ENCODE data around the gene DNAJC7. TPM values are rescaled to one million over a fixed set of nuclear protein-coding genes. Genes with fewer than 3 reads are reported as not detected.

Gene DNAJC7
- total RNA-seq, 1 donor from 2014 or later = 103 TPM

- intact Hi-C loops (cut with micrococcal nuclease) = no loop called here
These were observed 25.5 kb upstream of the DNAJC7 start for GRCh38 chr17:42042598-42043319.

GRCh38 chr17:42041619-42042018, 24.4 kb upstream of the DNAJC7 start:
- intact Hi-C loops (cut with micrococcal nuclease) = no loop called here

GRCh38 chr17:42040818-42041217, 23.6 kb upstream of the DNAJC7 start:
- intact Hi-C loops (cut with micrococcal nuclease) = no loop called here

GRCh38 chr17:42039794-42040763, 22.8 kb upstream of the DNAJC7 start:
- intact Hi-C loops (cut with micrococcal nuclease) = no loop called here

GRCh38 chr17:42038221-42038973, 21.2 kb upstream of the DNAJC7 start:
- intact Hi-C loops (cut with micrococcal nuclease) = no loop called here

GRCh38 chr17:42034059-42034458, 16.8 kb upstream of the DNAJC7 start:
- intact Hi-C loops (cut with micrococcal nuclease) = no loop called here

- intact Hi-C loops (cut with micrococcal nuclease) = no loop called here
These were observed 14.3 kb upstream of the DNAJC7 start for GRCh38 chr17:42031584-42031983.

- intact Hi-C loops (cut with micrococcal nuclease) = loop anchor here (5.0 to 10.0 kb wide), 2 partner anchors 39 to 294 kb away; partner anchors contain the start of gene HAP1
These were observed 11.5 kb upstream of the DNAJC7 start for GRCh38 chr17:42028791-42029127.

- intact Hi-C loops (cut with micrococcal nuclease) = loop anchor here (5.0 to 10.0 kb wide), 2 partner anchors 39 to 293 kb away; partner anchors contain the start of gene HAP1
These were observed 10.9 kb upstream of the DNAJC7 start for GRCh38 chr17:42027961-42028790.

GRCh38 chr17:42027590-42027889, 10.3 kb upstream of the DNAJC7 start:
- intact Hi-C loops (cut with micrococcal nuclease) = loop anchor here (5.0 to 10.0 kb wide), 2 partner anchors 40 to 293 kb away; partner anchors contain the start of gene HAP1

- intact Hi-C loops (cut with micrococcal nuclease) = loop anchor here (5.0 to 10.0 kb wide), 2 partner anchors 40 to 292 kb away; partner anchors contain the start of gene HAP1
These were observed 9.8 kb upstream of the DNAJC7 start for GRCh38 chr17:42026857-42027589.

- intact Hi-C loops (cut with micrococcal nuclease) = loop anchor here (1.0 to 10.0 kb wide), 3 partner anchors 41 to 291 kb away; partner anchors contain the start of gene HAP1
These were observed 8.7 kb upstream of the DNAJC7 start for GRCh38 chr17:42025936-42026335.

- intact Hi-C loops (cut with micrococcal nuclease) = loop anchor here (1.0 to 10.0 kb wide), 3 partner anchors 42 to 290 kb away; partner anchors contain the start of gene HAP1
These were observed 7.9 kb upstream of the DNAJC7 start for GRCh38 chr17:42025191-42025579.

- intact Hi-C loops (cut with micrococcal nuclease) = loop anchor here (10.0 kb wide), 1 partner anchor 289 kb away; the partner anchor contains the start of gene HAP1
These were observed 6.5 kb upstream of the DNAJC7 start for GRCh38 chr17:42023524-42024349.

GRCh38 chr17:42020845-42021244, 3.6 kb upstream of the DNAJC7 start:
- intact Hi-C loops (cut with micrococcal nuclease) = loop anchor here (1.0 to 10.0 kb wide), 2 partner anchors 134 to 286 kb away; partner anchors contain the start of gene HAP1

GRCh38 chr17:42019509-42020404, 2.5 kb upstream of the DNAJC7 start, which contains the start of gene NKIRAS2:
NKIRAS2 (plus strand) TSS chr17:42020090; CDS start chr17:42021578, 1,488 bp downstream.
- intact Hi-C loops (cut with micrococcal nuclease) = loop anchor here (1.0 to 10.0 kb wide), 4 partner anchors 102 to 368 kb away; partner anchors contain the start of genes ACLY, HAP1 and STAT3

- intact Hi-C loops (cut with micrococcal nuclease) = loop anchor here (5.0 kb wide), 2 partner anchors 102 to 368 kb away; partner anchors contain the start of genes ACLY and STAT3
These were observed 1.7 kb upstream of the DNAJC7 start for GRCh38 chr17:42018988-42019387.
